Mucosa of rectum (tissue), 2 donors: Measurements from ENCODE around the gene RAI2.

ENCODE experiments used
- H3K27ac ChIP-seq, 2 donors: one replicate each; pipeline ENCODE4 v1.7.0; 2013; ENCODE audit warnings: inconsistent platforms in 2 of 2, low read depth in 2 of 2, low read length in 2 of 2
- H3K27me3 ChIP-seq, 2 donors: one replicate each; pipeline ENCODE4 v1.7.0; 2013; ENCODE audit warnings: low read length in 2 of 2; ENCODE audit not compliant: control insufficient read depth in 2 of 2, insufficient read depth in 2 of 2
- H3K36me3 ChIP-seq, 2 donors: one replicate each; pipeline ENCODE4 v1.7.0; 2013; ENCODE audit warnings: low read length in 2 of 2; ENCODE audit not compliant: control insufficient read depth in 2 of 2, insufficient read depth in 2 of 2
- H3K4me1 ChIP-seq, 2 donors: one replicate each; pipeline ENCODE4 v1.7.0; 2013; ENCODE audit warnings: low read length in 2 of 2, mild to moderate bottlenecking in 1 of 2; ENCODE audit not compliant: control insufficient read depth in 2 of 2, insufficient read depth in 2 of 2
- H3K4me3 ChIP-seq, 2 donors: one replicate each; pipeline ENCODE4 v1.7.0; 2013; ENCODE audit warnings: low read length in 2 of 2
- H3K9ac ChIP-seq, 2 donors: one replicate each; pipeline ENCODE4 v1.7.0; 2013; ENCODE audit warnings: low read length in 2 of 2, low read depth in 1 of 2, mild to moderate bottlenecking in 1 of 2
- H3K9me3 ChIP-seq, 2 donors: one replicate each; pipeline ENCODE4 v1.7.0; 2013; ENCODE audit warnings: low read length in 2 of 2; ENCODE audit not compliant: control insufficient read depth in 2 of 2
- donor health status: healthy.
- donor health status: Normal muscosa, but diverticular disease.

RAI2 gene

DNA sequence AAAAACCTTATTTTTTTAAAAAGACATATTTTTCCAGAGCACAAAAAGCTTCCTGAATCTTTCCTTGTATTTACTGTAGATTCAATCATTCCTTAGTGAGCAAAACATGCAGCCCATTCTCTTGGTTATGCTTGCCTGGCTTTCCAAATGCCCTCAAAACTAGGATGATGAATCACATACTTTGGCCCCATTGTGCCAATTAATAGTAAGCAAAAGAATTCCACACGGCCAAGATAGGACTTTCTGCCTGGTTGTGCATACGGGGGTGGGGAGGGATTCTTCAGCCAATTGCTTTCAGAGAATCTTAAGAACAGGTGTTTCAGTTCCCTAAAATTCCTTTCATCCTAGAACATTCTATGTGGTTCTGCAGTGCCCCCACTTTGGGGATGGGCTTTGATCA is 7.0 kb downstream of the RAI2 start:
- Histone ChIP-seq H3K4me3 (no peak overlapping the region), H3K36me3 (no peaks in the 10 kb centered on the region), H3K27ac (no peak overlapping the region), H3K9me3 (peaks cover 0 to 2% of the 10 kb centered on the region in 2 donors), H3K4me1 (peaks cover 0 to 3% of the 10 kb centered on the region in 2 donors), H3K9ac (no peak overlapping the region), H3K27me3 (peaks cover 4 to 20% of the 10 kb centered on the region in 2 donors)

DNA sequence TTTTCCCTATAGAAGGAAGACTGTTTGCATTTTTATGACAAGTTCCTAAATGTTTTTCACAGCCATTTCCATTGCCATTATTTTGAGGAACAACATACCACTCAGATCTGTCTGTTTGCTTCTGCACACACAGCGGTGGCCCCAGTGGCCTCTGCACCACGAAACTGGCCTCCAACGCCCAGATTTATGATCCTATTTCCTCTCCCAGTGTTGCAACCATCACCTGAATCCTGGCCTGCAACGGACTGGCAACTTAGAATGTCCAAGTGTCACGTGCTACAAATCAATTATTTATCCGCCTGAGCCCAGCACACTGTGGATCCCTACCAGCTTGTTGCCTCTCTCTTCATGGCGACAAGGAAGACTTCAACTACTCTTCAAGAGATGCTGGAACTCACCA is 9.2 kb downstream of the RAI2 start:
- H3K36me3 ChIP-seq: no peaks in the 10 kb centered on the region
- H3K9me3 ChIP-seq: no peaks in the 10 kb centered on the region
- no peak overlapping the region for H3K27ac ChIP-seq
- no peak overlapping the region for H3K9ac ChIP-seq
- H3K4me3 ChIP-seq: no peak overlapping the region
- peaks cover 0 to 3% of the 10 kb centered on the region in 2 donors for H3K4me1 ChIP-seq
- peaks cover 3% of the 10 kb centered on the region in 2 donors for H3K27me3 ChIP-seq

DNA sequence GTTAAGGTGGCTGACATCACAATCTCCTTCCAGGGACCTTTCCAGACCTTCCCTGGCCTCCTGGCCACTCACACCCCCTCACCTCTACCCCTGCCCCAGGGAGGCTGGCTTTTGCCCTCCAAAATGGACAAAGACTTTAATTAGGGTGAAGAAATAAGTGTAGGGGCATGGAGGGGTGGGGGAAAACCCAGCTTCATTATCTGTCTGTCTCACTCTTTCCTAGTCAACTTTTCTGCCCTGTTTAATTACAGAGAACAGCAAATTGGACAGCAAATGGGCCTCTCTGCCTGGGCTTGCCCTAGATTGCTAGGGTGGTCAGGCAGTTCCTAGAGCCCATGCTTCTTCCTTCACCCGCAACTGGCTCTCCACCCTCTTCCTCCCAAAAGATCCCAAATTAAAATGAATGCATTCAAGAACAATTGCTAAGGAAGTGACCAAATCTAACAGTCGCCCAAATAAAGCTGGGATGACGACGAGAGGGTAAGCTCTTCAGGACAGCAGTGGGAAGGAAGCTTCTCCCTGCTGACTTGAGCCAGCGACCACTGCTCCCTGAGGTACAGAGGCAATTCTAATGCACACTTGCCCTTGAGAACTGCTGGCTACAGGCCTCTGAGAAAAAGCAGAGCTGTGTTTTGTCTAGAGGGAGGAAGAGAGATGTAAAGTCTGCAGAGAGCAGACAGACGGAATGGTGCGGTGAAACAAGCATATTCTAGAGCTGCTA is 12.4 kb downstream of the RAI2 start:
- Histone ChIP-seq H3K36me3 (no peaks in the 10 kb centered on the region), H3K27ac (no peak overlapping the region), H3K27me3 (peaks cover 2 to 5% of the 10 kb centered on the region in 2 donors), H3K9ac (no peak overlapping the region), H3K9me3 (no peaks in the 10 kb centered on the region), H3K4me1 (peaks cover 0 to 3% of the 10 kb centered on the region in 2 donors), H3K4me3 (no peak overlapping the region)

DNA sequence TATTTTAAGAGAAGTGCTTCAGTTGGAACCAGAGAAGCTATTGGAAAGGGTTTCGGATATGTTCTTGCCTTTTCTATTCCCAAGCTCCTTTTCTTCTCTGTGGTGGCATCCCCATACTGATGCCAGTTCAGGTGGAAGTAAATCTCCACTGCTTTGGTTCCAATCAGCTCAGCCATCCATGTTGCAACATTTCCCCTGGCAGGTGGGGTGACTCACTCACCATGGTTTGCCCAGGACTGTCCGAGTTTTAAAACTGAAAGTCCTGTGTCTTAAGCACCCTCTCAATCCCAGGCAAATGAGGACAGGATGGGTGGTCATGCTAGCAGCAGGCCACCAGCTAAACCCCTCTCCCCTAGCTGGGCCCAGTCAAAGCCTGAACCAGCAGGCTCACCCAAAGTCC is 15.1 kb downstream of the RAI2 start:
- Histone ChIP-seq H3K9ac (no peak overlapping the region), H3K9me3 (no peaks in the 10 kb centered on the region), H3K27me3 (peaks cover 5 to 15% of the 10 kb centered on the region in 2 donors), H3K4me1 (no peaks in the 10 kb centered on the region), H3K4me3 (no peak overlapping the region), H3K36me3 (no peaks in the 10 kb centered on the region), H3K27ac (no peak overlapping the region)

DNA sequence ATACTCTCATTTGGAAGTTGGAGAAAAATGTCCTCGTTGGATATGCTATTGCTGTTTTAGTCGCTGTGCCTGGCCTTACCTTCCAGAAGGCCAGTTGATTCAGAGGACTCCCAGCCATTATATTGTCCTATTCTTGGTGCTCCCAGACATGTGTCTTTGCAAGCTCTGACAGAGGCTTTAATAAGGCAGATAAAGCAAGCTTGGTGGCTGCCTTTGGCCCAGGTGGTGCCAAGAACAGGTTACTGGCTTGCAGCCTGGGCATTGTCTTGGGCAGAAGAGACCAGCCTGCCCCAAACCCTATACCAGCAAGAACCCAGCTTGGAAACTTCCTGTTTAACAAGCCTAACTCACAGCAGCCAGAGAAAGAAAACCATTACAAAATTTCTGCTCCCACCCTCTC is 16.9 kb downstream of the RAI2 start:
- H3K27ac ChIP-seq: no peak overlapping the region
- peaks cover 5 to 24% of the 10 kb centered on the region in 2 donors for H3K27me3 ChIP-seq
- H3K36me3 ChIP-seq: no peaks in the 10 kb centered on the region
- H3K4me1 ChIP-seq: no peaks in the 10 kb centered on the region
- H3K4me3 ChIP-seq: no peak overlapping the region
- H3K9me3 ChIP-seq: no peaks in the 10 kb centered on the region
- H3K9ac ChIP-seq: no peak overlapping the region

DNA sequence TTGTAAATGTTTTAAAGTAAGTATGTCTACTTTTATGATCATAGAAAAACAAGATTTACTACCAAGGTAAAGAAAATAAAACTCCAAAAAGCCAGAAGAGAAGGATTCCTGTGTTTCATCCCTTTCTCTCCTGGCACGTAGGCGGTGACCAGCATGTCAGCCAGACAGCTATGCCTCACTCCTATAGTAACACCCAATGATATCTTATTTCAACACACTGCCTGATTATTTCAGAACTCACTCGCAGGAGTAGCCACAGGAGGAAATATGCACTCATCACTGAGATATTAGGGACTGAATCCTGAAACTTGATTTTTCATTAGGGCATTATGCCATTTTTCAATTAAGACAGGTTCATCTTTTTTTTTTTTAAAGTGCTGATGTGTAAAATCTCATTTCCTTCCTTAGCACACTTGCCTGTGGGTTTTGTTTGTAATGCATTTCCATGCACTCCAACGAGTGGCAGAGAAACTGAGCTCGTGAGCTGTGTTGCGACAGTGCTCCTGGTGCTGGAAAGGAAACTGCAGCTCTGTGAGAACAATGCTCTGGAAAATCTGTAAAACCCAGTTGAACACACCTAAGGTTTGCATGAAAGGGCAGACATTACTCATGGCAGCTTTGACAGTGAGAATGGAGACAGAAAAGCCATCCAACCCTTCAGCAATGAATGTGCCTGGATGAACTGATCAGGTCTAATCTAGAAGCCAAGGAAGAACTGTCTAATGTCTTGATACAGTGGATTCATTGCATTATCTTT is 18.2 kb downstream of the RAI2 start:
- no peaks in the 10 kb centered on the region for H3K9me3 ChIP-seq
- no peak overlapping the region for H3K9ac ChIP-seq
- H3K36me3 ChIP-seq: no peaks in the 10 kb centered on the region
- peaks cover 6 to 31% of the 10 kb centered on the region in 2 donors for H3K27me3 ChIP-seq
- H3K27ac ChIP-seq: no peak overlapping the region
- H3K4me3 ChIP-seq: no peak overlapping the region
- no peaks in the 10 kb centered on the region for H3K4me1 ChIP-seq

DNA sequence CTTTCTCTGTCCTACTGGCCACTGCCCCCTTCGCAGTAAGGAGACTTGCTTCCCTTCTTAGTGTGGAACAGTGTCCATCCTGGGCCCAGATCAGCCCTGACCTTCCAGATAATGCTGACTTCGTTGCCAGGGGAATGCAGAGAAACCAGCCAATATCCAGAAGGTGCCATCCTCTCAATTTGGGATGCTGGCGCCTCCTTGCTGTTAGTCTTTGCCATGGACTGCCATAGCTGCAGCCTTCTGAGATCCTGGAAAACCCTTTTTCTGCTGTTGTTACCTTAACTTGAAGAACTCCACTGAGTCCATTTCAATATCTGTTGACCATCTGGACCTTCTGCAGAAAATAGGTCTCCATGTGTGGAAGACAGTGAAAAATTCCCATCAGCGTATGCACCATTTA is 21.8 kb downstream of the RAI2 start:
- H3K36me3 ChIP-seq: no peaks in the 10 kb centered on the region
- no peaks in the 10 kb centered on the region for H3K4me1 ChIP-seq
- no peak overlapping the region for H3K27ac ChIP-seq
- H3K4me3 ChIP-seq: no peak overlapping the region
- peaks cover 4 to 29% of the 10 kb centered on the region in 2 donors for H3K27me3 ChIP-seq
- H3K9me3 ChIP-seq: no peaks in the 10 kb centered on the region
- H3K9ac ChIP-seq: no peak overlapping the region

DNA sequence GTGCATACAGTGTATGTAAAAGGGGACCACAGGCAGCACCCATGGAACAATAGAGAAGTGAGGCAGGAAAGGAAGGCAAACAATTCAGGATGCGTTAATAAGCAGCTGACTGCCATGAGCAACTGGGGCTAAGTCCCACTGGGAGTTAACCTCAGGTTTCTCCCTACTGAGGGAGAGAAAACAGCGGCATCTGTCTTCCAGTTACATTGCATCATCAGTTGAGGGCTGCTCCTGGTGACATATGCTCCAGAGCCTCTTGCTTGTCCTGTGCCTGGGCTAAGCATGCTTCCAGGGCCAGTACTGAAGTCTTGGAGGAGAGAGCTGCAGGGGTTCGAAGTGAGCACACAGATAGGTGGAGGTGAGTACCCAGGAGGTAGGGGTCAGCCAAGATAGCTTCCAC is 24.3 kb downstream of the RAI2 start:
- no peaks in the 10 kb centered on the region for H3K36me3 ChIP-seq
- no peak overlapping the region for H3K9ac ChIP-seq
- H3K4me1 ChIP-seq: peaks cover 0 to 4% of the 10 kb centered on the region in 2 donors
- H3K9me3 ChIP-seq: no peaks in the 10 kb centered on the region
- no peak overlapping the region for H3K4me3 ChIP-seq
- H3K27ac ChIP-seq: no peak overlapping the region
- peaks cover 4 to 27% of the 10 kb centered on the region in 2 donors for H3K27me3 ChIP-seq

DNA sequence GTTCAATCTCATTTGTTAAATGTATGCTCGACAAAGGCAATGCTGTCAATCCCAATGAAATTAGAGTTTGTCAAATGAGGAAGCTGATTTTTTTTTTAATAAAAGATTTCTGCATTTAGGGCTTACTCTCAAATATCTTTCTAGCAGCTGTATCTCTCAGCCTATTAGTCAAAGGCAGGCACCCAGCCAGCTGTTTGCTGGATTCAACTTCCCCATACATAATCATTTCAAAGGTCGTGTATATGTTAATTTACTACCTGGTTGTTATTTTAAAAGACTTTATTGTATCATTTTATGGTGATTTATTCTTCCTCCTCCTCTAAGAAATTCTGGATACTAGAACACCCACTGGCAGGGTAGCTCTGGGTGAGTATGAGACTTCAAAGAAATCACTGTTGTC is 27.1 kb downstream of the RAI2 start:
- no peak overlapping the region for H3K4me3 ChIP-seq
- peaks cover 4 to 21% of the 10 kb centered on the region in 2 donors for H3K27me3 ChIP-seq
- peaks cover 0 to 4% of the 10 kb centered on the region in 2 donors for H3K4me1 ChIP-seq
- H3K9me3 ChIP-seq: no peaks in the 10 kb centered on the region
- H3K9ac ChIP-seq: no peak overlapping the region
- H3K27ac ChIP-seq: no peak overlapping the region
- H3K36me3 ChIP-seq: no peaks in the 10 kb centered on the region

DNA sequence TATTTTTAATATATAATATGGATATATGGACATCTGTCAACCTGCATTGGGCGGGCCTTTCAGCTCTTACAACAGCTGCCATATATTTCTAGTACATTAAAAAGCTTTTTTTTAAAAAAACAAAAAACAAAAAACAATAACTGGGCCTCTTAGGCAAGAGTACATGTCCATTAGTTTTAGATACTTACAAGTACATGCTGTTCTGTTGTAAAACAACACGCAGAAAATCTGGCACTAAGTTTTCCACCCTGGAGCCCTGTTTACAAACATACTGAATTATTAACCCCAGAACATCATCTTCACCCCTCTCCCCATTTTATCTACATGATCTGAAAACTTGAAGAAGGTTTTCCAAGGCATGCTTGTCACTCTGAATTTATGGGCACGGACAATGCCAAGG is 29.8 kb downstream of the RAI2 start:
- Histone ChIP-seq H3K36me3 (no peaks in the 10 kb centered on the region), H3K9me3 (no peaks in the 10 kb centered on the region), H3K27ac (no peak overlapping the region), H3K4me1 (peaks cover 0 to 4% of the 10 kb centered on the region in 2 donors), H3K9ac (no peak overlapping the region), H3K4me3 (no peak overlapping the region), H3K27me3 (peaks cover 3 to 17% of the 10 kb centered on the region in 2 donors)
